Measurements from ENCODE around the gene ZNF420.
"Not testable (repeated sequence)": the region's sequence is repeated elsewhere in the genome, so short reads cannot be mapped to it uniquely, and the experiment has no call there.

Gene ZNF420

GRCh38 chr19:37114001-37114400, 35.8 kb downstream of the ZNF420 start:
- Histone ChIP-seq H3K27ac (no peak overlapping the region), H3K4me3 (no peak overlapping the region), H3K36me3 (ENCODE audit: insufficient read depth, low read length) (peaks cover 18% of the 10 kb centered on the region), H3K9ac (ENCODE audit: insufficient read length) (no peak overlapping the region), H3K9me3 (ENCODE audit: low read depth, low read length) (0 out of 2 replicates have a peak, but pooled peaks cover 3% of the 10 kb centered on the region)
- DNase-seq (ENCODE audit: low read depth, low spot score): no peak
- TF ChIP-seq FOXP2 (optimal IDR thresholded peaks at IDR 0.05; ENCODE audit: control extremely low read depth, extremely low read length, insufficient read depth) (no peak), EZH2 (IDR thresholded peaks at IDR 0.05) (no peak), POLR2AphosphoS5 (IDR thresholded peaks at IDR 0.05; ENCODE audit: borderline replicate concordance, low read depth, low read length) (no peak)

DNA sequence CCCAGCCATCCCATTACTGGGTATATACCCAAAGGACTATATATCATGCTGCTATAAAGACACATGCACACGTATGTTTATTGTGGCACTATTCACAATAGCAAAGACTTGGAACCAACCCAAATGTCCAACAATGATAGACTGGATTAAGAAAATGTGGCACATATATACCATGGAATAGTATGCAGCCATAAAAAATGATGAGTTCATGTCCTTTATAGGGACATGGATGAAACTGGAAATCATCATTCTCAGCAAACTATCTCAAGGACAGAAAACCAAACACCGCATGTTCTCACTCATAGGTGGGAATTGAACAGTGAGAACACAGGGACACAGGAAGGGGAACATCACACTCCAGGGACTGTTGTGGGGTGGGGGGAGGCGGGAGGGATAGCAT, 43.9 kb downstream of the ZNF420 start:
- not testable (repeated sequence) for H3K4me3 ChIP-seq; H3K9ac ChIP-seq (ENCODE audit: insufficient read length); H3K27ac ChIP-seq; DNase-seq (ENCODE audit: low read depth, low spot score)
- Histone ChIP-seq H3K36me3 (ENCODE audit: insufficient read depth, low read length) (peaks cover 11% of the 10 kb centered on the region), H3K9me3 (ENCODE audit: low read depth, low read length) (peaks cover 14% of the 10 kb centered on the region)

DNA sequence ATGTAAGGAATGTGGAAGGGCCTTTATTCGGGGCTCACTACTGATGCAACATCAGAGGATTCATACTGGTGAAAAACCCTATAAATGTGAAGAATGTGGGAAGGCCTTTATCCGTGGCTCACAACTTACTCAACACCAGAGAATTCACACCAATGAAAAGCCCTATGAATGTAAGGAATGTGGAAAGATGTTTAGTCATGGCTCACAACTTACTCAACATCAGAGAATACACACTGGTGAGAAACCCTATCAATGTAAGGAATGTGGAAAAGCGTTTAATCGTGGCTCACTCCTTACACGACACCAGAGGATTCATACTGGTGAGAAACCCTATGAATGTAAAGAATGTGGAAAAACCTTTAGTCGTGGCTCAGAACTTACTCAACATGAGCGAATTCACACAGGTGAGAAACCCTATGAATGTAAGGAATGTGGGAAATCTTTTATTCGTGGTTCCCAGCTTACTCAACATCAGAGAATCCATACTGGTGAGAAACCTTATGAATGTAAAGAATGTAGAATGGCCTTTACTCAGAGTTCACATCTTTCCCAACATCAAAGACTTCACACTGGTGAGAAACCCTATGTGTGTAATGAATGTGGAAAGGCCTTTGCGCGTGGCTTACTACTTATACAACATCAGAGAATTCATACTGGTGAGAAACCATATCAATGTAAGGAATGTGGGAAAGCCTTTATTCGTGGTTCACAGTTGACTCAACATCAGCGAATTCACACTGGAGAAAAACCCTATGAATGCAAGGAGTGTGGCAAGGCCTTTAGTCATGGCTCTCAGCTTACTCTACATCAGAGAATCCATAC, 50.0 kb downstream of the ZNF420 start:
- Histone ChIP-seq H3K9me3 (ENCODE audit: low read depth, low read length) (peaks cover 38% of the 10 kb centered on the region), H3K36me3 (ENCODE audit: insufficient read depth, low read length) (peaks cover 37% of the 10 kb centered on the region), H3K4me3 (no peak overlapping the region), H3K27ac (no peak overlapping the region), H3K9ac (ENCODE audit: insufficient read length) (no peak overlapping the region)
- no peak for TF ChIP-seq EZH2 (IDR thresholded peaks at IDR 0.05)
- DNase-seq (ENCODE audit: low read depth, low spot score): no peak

- H3K9ac ChIP-seq (ENCODE audit: insufficient read length): no peak overlapping the region
- no peak for DNase-seq (ENCODE audit: low read depth, low spot score)
- H3K36me3 ChIP-seq (ENCODE audit: insufficient read depth, low read length): peaks cover 37% of the 10 kb centered on the region
- H3K4me3 ChIP-seq: no peak overlapping the region
- TF ChIP-seq EZH2 (IDR thresholded peaks at IDR 0.05): no peak
- TF ChIP-seq FOXP2 (optimal IDR thresholded peaks at IDR 0.05; ENCODE audit: control extremely low read depth, extremely low read length, insufficient read depth): no peak
- TF ChIP-seq POLR2AphosphoS5 (IDR thresholded peaks at IDR 0.05; ENCODE audit: borderline replicate concordance, low read depth, low read length): no peak
- peaks cover 36% of the 10 kb centered on the region for H3K9me3 ChIP-seq (ENCODE audit: low read depth, low read length)
- H3K27ac ChIP-seq: no peak overlapping the region
Measured at GRCh38 chr19:37128821-37129177, 50.6 kb downstream of the ZNF420 start.

GRCh38 chr19:37136111-37136510, 57.9 kb downstream of the ZNF420 start:
- Histone ChIP-seq H3K9ac (ENCODE audit: insufficient read length) (no peak overlapping the region), H3K27ac (no peak overlapping the region), H3K36me3 (ENCODE audit: insufficient read depth, low read length) (no peaks in the 10 kb centered on the region), H3K4me3 (no peak overlapping the region), H3K9me3 (ENCODE audit: low read depth, low read length) (peaks cover 5% of the 10 kb centered on the region; the same call in 1 of the 2 replicates)
- TF ChIP-seq FOXP2 (optimal IDR thresholded peaks at IDR 0.05; ENCODE audit: control extremely low read depth, extremely low read length, insufficient read depth) (no peak), POLR2AphosphoS5 (IDR thresholded peaks at IDR 0.05; ENCODE audit: borderline replicate concordance, low read depth, low read length) (no peak), EZH2 (IDR thresholded peaks at IDR 0.05) (no peak)
- no peak for DNase-seq (ENCODE audit: low read depth, low spot score)

DNA sequence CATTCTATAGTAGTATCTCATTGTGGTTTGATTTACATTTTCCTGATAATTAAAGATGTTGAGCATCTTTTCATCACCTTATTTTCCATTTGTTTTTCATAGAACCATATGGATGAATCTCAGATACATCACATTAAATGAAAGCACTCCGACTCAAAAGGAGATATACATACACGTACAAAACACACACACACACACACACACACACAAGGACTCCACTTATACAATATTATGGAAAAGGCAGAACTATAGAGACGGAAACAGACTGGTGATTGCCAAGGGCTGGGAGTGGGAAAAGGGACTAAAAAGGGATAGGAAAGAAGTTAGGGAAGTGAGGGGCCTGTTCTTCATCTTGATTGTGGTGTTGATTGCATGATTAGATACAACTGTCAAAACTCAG, 70.0 kb downstream of the ZNF420 start:
- no peak overlapping the region for H3K27ac ChIP-seq
- no peaks in the 10 kb centered on the region; the same call in 1 of the 2 replicates for H3K36me3 ChIP-seq (ENCODE audit: insufficient read depth, low read length)
- no peaks in the 10 kb centered on the region; the same call in 1 of the 2 replicates for H3K9me3 ChIP-seq (ENCODE audit: low read depth, low read length)
- no peak overlapping the region for H3K4me3 ChIP-seq
- no peak overlapping the region for H3K9ac ChIP-seq (ENCODE audit: insufficient read length)
- no peak for DNase-seq (ENCODE audit: low read depth, low spot score)
- TF ChIP-seq FOXP2 (optimal IDR thresholded peaks at IDR 0.05; ENCODE audit: control extremely low read depth, extremely low read length, insufficient read depth) (no peak), POLR2AphosphoS5 (IDR thresholded peaks at IDR 0.05; ENCODE audit: borderline replicate concordance, low read depth, low read length) (no peak), EZH2 (IDR thresholded peaks at IDR 0.05) (no peak)

DNA sequence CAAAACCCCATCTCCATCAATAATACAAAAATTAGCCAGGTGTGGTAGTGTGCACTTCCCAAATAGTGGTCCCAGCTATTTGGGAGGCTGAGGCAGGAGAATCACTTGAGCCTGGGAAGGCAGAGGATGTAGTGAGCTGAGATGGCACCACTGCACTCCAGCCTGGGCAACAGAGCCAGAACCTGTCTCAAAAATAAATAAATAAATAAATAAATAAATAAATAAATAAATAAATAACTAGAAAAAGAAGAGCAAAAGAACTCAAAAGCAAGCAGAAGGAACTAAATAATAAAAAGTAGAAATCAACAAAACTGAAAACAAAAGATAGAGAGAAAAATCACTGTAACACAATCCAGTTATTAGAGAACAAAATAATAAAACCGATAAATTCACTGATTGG, 81.9 kb downstream of the ZNF420 start:
- DNase-seq (ENCODE audit: low read depth, low spot score): no peak
- Histone ChIP-seq H3K4me3 (no peak overlapping the region), H3K9me3 (ENCODE audit: low read depth, low read length) (no peaks in the 10 kb centered on the region), H3K36me3 (ENCODE audit: insufficient read depth, low read length) (peaks cover 5% of the 10 kb centered on the region; the same call in 1 of the 2 replicates), H3K27ac (no peak overlapping the region), H3K9ac (ENCODE audit: insufficient read length) (no peak overlapping the region)
- TF ChIP-seq POLR2AphosphoS5 (IDR thresholded peaks at IDR 0.05; ENCODE audit: borderline replicate concordance, low read depth, low read length) (no peak), EZH2 (IDR thresholded peaks at IDR 0.05) (no peak), FOXP2 (optimal IDR thresholded peaks at IDR 0.05; ENCODE audit: control extremely low read depth, extremely low read length, insufficient read depth) (no peak)

DNA sequence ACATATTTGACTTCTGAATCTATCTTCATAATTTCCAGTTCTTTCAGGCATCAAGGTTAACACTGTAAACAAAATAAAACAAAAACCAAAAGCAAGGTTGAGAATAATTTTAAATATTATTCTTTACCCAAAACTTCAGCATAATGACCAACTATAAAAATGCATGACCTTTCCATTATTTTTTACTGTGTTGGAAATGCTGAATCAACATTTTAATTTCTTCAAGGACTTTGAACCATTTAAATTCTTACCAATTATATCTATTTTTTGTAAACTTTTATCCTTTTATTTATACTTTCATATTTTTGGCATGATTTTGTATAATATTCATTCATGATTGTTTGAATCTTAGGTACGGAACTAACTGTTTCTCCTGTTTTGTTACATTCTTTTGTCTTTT, 87.4 kb downstream of the ZNF420 start:
- no peaks in the 10 kb centered on the region; the same call in 1 of the 2 replicates for H3K9me3 ChIP-seq (ENCODE audit: low read depth, low read length)
- H3K36me3 ChIP-seq (ENCODE audit: insufficient read depth, low read length): peaks cover 22% of the 10 kb centered on the region
- no peak overlapping the region for H3K27ac ChIP-seq
- no peak overlapping the region for H3K9ac ChIP-seq (ENCODE audit: insufficient read length)
- no peak for DNase-seq (ENCODE audit: low read depth, low spot score)
- H3K4me3 ChIP-seq: no peak overlapping the region
- TF ChIP-seq POLR2AphosphoS5 (IDR thresholded peaks at IDR 0.05; ENCODE audit: borderline replicate concordance, low read depth, low read length) (no peak), FOXP2 (optimal IDR thresholded peaks at IDR 0.05; ENCODE audit: control extremely low read depth, extremely low read length, insufficient read depth) (no peak), EZH2 (IDR thresholded peaks at IDR 0.05) (no peak)

Data from SK-N-MC (cell line).